Measurements from ENCODE around the gene PRTFDC1.

DNA sequence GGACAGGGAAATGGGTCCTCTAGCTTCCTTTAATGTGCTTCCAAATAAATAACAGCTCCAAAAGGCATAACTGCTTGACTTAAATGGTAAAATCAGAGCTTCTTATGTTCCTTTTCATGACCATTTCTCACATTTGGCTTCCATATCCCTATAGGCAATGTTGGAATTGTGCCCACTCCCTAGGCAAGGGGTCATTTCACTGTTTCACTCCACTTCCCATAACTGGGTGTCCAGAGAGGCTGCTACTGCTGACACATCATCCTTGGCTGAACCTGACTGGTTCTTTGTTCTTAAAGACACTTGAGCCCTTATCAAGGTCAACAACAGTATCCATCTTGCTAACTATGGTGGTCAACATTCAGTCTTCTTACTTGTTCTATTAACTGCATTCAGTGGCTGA is 37.1 kb downstream of the PRTFDC1 start:
- TF ChIP-seq BCL6 (CRISPR knock-in tag; IDR thresholded peaks at IDR 0.05) (no peak), KAT8 (CRISPR knock-in tag; IDR thresholded peaks at IDR 0.05) (no peak), EP300 (IDR thresholded peaks at IDR 0.05; ENCODE audit: low read depth in 2 of 2, low read length in 2 of 2) (no peak), EP300 (CRISPR knock-in tag; IDR thresholded peaks at IDR 0.05; ENCODE audit: borderline replicate concordance) (no peak), ZBTB40 (IDR thresholded peaks at IDR 0.05) (no peak), ZBTB40 (CRISPR knock-in tag; IDR thresholded peaks at IDR 0.05) (no peak), FOXA3 (CRISPR knock-in tag; IDR thresholded peaks at IDR 0.05) (no peak), HCFC1 (IDR thresholded peaks at IDR 0.05; ENCODE audit: low read depth, low read length) (no peak), POLR2A (IDR thresholded peaks at IDR 0.05; ENCODE audit: insufficient read depth in 1 of 2, low read depth in 2 of 2, low read length in 2 of 2) (no peak), ZNF143 (CRISPR knock-in tag; IDR thresholded peaks at IDR 0.05) (no peak), REST (IDR thresholded peaks at IDR 0.05; ENCODE audit: borderline replicate concordance in 1 of 2, low read depth in 1 of 2, low read length in 2 of 2) (no peak), RAD21 (CRISPR knock-in tag; IDR thresholded peaks at IDR 0.05) (no peak)
- TF ChIP-seq, protein P1, sequence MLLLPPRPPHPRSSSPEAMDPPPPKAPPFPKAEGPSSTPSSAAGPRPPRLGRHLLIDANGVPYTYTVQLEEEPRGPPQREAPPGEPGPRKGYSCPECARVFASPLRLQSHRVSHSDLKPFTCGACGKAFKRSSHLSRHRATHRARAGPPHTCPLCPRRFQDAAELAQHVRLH (CRISPR knock-in tag; IDR thresholded peaks at IDR 0.05; ENCODE audit: borderline replicate concordance, low read depth) = no peak
